ENCODE measurements around the gene HAO2.

The HAO2 gene

GRCh38 chr1:119438761-119439160 is 70.2 kb downstream of the HAO2 start:
- DNase-seq (ENCODE audit: low read depth in 3 of 3), result no peak

GRCh38 chr1:119440721-119441307 is 72.2 kb downstream of the HAO2 start:
- no peak for DNase-seq (ENCODE audit: low read depth in 3 of 3)

- no peak for DNase-seq (ENCODE audit: low read depth in 3 of 3)
Observed at GRCh38 chr1:119442756-119443155, 74.2 kb downstream of the HAO2 start.
